ENCODE data around the gene RAB11A. TPM values are rescaled to one million over a fixed set of nuclear protein-coding genes. Genes with fewer than 3 reads are reported as not detected.

RAB11A gene
- total RNA-seq, 6 experiments from 2014 or later = 50.3 to 110 (median 81.6) TPM

GRCh38 chr15:65935391-65935790, 66.1 kb downstream of the RAB11A start:
- ATAC-seq (no peak), DNase-seq (no peak)
- TF ChIP-seq POLR2A (IDR thresholded peaks at IDR 0.05) (no peak), CTCF (IDR thresholded peaks at IDR 0.05) (no peak)
- Histone ChIP-seq H3K4me1 (peaks cover 0 to 2% (median 0%) of the 10 kb centered on the region in 4 donors), H3K27me3 (no peaks in the 10 kb centered on the region), H3K9me3 (no peaks in the 10 kb centered on the region), H3K27ac (no peak overlapping the region), H3K36me3 (no peaks in the 10 kb centered on the region), H3K4me3 (no peak overlapping the region)
- intact Hi-C loops (cut with DNase I) = no loop called here
- 83% methylated on average over 1 of the region's 2 CpGs for whole genome bisulfite sequencing (ENCODE audit: insufficient coverage, low coverage, low lambda C conversion rate, missing lambda C conversion rate)

GRCh38 chr15:65936282-65936681, 67.0 kb downstream of the RAB11A start:
- Histone ChIP-seq H3K27me3 (no peaks in the 10 kb centered on the region), H3K4me3 (no peak overlapping the region), H3K4me1 (peaks cover 0 to 4% (median 0%) of the 10 kb centered on the region in 4 donors), H3K27ac (no peak overlapping the region), H3K9me3 (no peaks in the 10 kb centered on the region), H3K36me3 (no peaks in the 10 kb centered on the region)
- no peak for TF ChIP-seq CTCF (IDR thresholded peaks at IDR 0.05)
- TF ChIP-seq POLR2A (IDR thresholded peaks at IDR 0.05) = no peak
- DNase-seq (no peak), ATAC-seq (peak in 1 of 4 donors; percentile 22)
- WGBS (ENCODE audit: insufficient coverage, low coverage, low lambda C conversion rate, missing lambda C conversion rate) = 71% methylated on average over 1 of the region's 1 CpG
- intact Hi-C loops (cut with DNase I) = no loop called here

- Histone ChIP-seq H3K9me3 (no peaks in the 10 kb centered on the region), H3K4me1 (peaks cover 0 to 4% (median 0%) of the 10 kb centered on the region in 4 donors), H3K27ac (no peak overlapping the region), H3K27me3 (no peaks in the 10 kb centered on the region), H3K4me3 (no peak overlapping the region), H3K36me3 (no peaks in the 10 kb centered on the region)
- intact Hi-C loops (cut with DNase I) = no loop called here
- ATAC-seq (peak in 1 of 4 donors; percentile 24), DNase-seq (no peak)
- TF ChIP-seq CTCF (IDR thresholded peaks at IDR 0.05) (no peak), POLR2A (IDR thresholded peaks at IDR 0.05) (no peak)
- 71% methylated on average over 2 of the region's 3 CpGs for WGBS (ENCODE audit: insufficient coverage, low coverage, low lambda C conversion rate, missing lambda C conversion rate)
These were observed 67.8 kb downstream of the RAB11A start for GRCh38 chr15:65937054-65937453.

- ATAC-seq = no peak
- Histone ChIP-seq H3K9me3 (no peaks in the 10 kb centered on the region), H3K27ac (no peak overlapping the region), H3K36me3 (no peaks in the 10 kb centered on the region), H3K27me3 (no peaks in the 10 kb centered on the region), H3K4me3 (no peak overlapping the region), H3K4me1 (peaks cover 0 to 4% (median 0%) of the 10 kb centered on the region in 4 donors)
- intact Hi-C loops (cut with DNase I) = no loop called here
- DNase-seq = peak in 1 of 3 donors; percentile 4
- 91% methylated on average over 1 of the region's 1 CpG for WGBS (ENCODE audit: insufficient coverage, low coverage, low lambda C conversion rate, missing lambda C conversion rate)
- no peak for TF ChIP-seq POLR2A (IDR thresholded peaks at IDR 0.05)
- no peak for TF ChIP-seq CTCF (IDR thresholded peaks at IDR 0.05)
These were observed 68.2 kb downstream of the RAB11A start for GRCh38 chr15:65937476-65937875.

- Histone ChIP-seq H3K27me3 (no peaks in the 10 kb centered on the region), H3K9me3 (no peaks in the 10 kb centered on the region), H3K4me1 (peaks cover 0 to 4% (median 0%) of the 10 kb centered on the region in 4 donors), H3K36me3 (no peaks in the 10 kb centered on the region), H3K4me3 (no peak overlapping the region), H3K27ac (no peak overlapping the region)
- DNase-seq (no peak), ATAC-seq (no peak)
- intact Hi-C loops (cut with DNase I) = no loop called here
- TF ChIP-seq POLR2A (IDR thresholded peaks at IDR 0.05) = no peak
- TF ChIP-seq CTCF (IDR thresholded peaks at IDR 0.05) = no peak
- 77% methylated on average over 4 of the region's 4 CpGs for WGBS (ENCODE audit: insufficient coverage, low coverage, low lambda C conversion rate, missing lambda C conversion rate)
These were observed 69.3 kb downstream of the RAB11A start for GRCh38 chr15:65938604-65939003.

Data from right lobe of liver (tissue), 6 donors.